ENCODE data around the gene GNPNAT1. TPM values are rescaled to one million over a fixed set of nuclear protein-coding genes. Genes with fewer than 3 reads are reported as not detected.

Gene GNPNAT1
- total RNA-seq = 19.3 and 21.8 TPM in 2 replicates

DNA sequence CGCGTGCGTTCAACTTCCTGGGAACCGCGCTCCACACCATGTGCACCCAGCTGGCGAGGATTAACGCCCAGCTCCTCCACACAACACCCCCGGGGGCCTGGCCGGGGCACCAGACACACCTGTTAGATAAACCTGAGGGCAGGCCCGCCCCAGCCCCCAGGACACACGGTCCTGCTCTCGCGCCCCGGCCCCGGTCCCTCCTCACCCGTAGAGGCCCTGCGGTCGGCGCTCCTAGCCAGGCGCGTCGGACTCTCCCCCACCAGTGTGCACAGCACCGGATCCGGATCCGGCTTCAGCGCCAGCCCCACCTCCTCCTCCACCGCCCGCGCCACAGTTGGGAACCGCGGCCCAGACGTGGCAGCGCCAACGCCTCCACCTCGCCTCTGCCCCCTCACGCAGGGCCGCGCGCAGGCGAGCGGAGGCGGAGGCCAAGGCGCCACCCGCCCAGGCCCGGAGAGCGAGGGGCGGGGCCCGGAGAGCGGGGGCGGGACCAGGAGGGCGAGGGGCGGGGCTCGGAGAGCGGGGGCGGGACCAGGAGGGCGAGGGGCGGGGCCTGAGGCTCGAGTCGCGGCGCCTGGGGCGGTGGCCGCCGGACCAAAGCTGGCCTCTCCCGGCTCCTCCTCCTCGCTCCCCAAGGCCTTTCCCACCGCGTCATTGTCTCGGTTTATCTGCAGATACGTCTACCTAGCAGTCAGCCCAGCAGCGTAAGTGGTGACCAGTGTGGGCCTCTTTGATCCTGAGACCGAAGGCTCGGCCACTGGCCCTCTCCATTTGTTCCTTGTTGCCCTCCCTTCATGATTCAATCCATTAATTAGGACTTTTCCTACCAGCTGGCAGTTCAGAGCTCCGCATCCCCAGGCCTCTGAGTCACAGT is at the start of gene GNPNAT1:
Gene GNPNAT1 (minus strand): TSS at position 385 of the 874 bp plus-strand sequence. CDS start 6,957 bp downstream, outside the sequence.

GRCh38 chr14:52729925-52730708 is 61.3 kb downstream of the GNPNAT1 start, which contains the start of gene STYX:
TSS of gene STYX (plus strand) at chr14:52730166. CDS start at chr14:52730475, 309 bp downstream.

Other genes starting within 250 kb of the GNPNAT1 start
- 5.1 and 8.9 TPM in 2 replicates for gene TXNDC16, start 239.1 kb downstream of the GNPNAT1 start, total RNA-seq
- 0.17 and 0.58 TPM in 2 replicates for gene GPR137C, start 238.8 kb downstream of the GNPNAT1 start, total RNA-seq
- gene ERO1A, start 96.0 kb downstream of the GNPNAT1 start, total RNA-seq = 50.3 and 51.7 TPM in 2 replicates
- 39.2 and 40.8 TPM in 2 replicates for gene PSMC6, start 84.4 kb downstream of the GNPNAT1 start, total RNA-seq
- 11.4 and 14.4 TPM in 2 replicates for gene STYX, start 61.4 kb downstream of the GNPNAT1 start, total RNA-seq
- gene FERMT2, start 159.4 kb upstream of the GNPNAT1 start, total RNA-seq = 138 and 201 TPM in 2 replicates